AG04449 (cell line): ENCODE results near the gene TMEM174.

Source experiments
- CTCF ChIA-PET: fragments of 350-600 bp; formaldehyde crosslinking; extraction: SDS; loops from one replicate; lab custom pipeline; 2021; ENCODE audit warnings: antibody characterized with exemption; lab: Yijun Ruan, JAX
- POLR2A ChIA-PET: fragments of 400-600, 350-600 bp; formaldehyde crosslinking; extraction: SDS; loops from one replicate; lab custom pipeline; 2020; ENCODE audit warnings: antibody characterized with exemption, inconsistent platforms; lab: Yijun Ruan, JAX
- DNase-seq: peaks from one replicate; pipeline ENCODE4 v3.0.0-alpha.2; 2010; ENCODE audit warnings: low read depth, low spot score
- H3K4me3 ChIP-seq: 2 replicates; pipeline ENCODE4 v1.5.1; 2011; ENCODE audit warnings: low read depth, mild to moderate bottlenecking, control low read depth, low read length
- TF ChIP-seq, protein P1 (sequence below): IDR thresholded peaks from one replicate; pipeline ENCODE4 v1.5.1; 2011; ENCODE audit warnings: mild to moderate bottlenecking, moderate library complexity, low read length, control low read depth, inconsistent platforms; ENCODE audit not compliant: insufficient read depth; ENCODE audit errors: missing control alignments

TMEM174 gene

DNA sequence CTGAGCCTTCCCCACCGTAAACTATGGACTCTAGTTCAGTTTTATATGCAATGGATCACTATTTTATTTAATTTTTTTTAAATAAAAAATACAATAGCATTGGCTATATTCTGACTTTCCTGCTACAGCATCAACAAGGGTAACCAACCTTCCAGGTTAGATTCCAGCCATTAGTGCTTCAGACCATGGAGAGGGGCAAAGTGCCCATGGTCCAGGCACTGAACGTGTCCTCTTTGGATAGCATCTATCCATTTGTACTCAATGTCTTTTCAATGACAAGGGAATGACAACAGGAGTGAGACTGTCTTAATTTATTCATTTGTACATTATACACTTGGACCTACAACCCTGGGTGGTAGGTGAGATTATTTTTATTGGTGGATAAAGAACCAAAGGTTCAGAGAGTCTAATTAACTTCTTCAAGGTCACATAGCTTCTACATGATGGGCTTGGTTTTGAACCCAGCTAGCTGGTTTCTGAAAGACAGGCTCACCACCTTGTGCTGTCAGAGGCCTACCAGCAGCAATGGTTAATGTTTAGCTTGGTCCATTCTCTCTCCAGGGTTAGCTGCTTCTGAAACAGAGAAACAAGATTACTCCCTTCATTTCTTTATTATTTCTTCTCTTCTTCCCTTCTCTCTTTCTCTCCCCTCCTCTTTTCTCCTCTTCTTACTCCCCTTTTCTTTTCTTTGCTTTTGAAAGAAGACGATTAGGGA lies 41.1 kb upstream of the TMEM174 start:
- TF ChIP-seq, protein P1, sequence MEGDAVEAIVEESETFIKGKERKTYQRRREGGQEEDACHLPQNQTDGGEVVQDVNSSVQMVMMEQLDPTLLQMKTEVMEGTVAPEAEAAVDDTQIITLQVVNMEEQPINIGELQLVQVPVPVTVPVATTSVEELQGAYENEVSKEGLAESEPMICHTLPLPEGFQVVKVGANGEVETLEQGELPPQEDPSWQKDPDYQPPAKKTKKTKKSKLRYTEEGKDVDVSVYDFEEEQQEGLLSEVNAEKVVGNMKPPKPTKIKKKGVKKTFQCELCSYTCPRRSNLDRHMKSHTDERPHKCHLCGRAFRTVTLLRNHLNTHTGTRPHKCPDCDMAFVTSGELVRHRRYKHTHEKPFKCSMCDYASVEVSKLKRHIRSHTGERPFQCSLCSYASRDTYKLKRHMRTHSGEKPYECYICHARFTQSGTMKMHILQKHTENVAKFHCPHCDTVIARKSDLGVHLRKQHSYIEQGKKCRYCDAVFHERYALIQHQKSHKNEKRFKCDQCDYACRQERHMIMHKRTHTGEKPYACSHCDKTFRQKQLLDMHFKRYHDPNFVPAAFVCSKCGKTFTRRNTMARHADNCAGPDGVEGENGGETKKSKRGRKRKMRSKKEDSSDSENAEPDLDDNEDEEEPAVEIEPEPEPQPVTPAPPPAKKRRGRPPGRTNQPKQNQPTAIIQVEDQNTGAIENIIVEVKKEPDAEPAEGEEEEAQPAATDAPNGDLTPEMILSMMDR: no peak
- POLR2A ChIA-PET: no interaction called here
- no peak overlapping the region for H3K4me3 ChIP-seq
- DNase-seq: no peak
- CTCF ChIA-PET: interaction anchor here (0.8 to 6.3 kb wide), 6 partner anchors 9 to 85 kb away, joined by 3 to 59 read pairs (median 9); partner anchors contain the start of gene TMEM171

DNA sequence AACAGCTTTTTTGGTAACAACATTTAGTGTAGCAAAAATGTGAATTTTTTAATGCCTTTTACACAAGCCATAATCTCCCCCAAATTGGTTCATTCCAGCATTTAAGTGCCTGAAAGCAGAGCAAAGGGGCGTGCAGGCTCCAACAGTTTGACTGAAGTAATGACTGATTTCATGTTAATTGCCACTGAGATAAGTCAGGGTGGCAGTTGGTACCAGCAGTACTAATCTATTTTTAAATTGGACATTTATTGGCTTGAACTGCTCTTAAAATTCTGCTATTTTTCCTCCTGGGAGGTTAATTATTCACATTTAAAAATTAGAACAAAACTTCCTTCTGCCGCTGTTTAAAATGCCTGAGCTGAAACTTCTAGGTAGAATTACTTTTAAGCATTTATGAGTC lies 40.2 kb upstream of the TMEM174 start:
- no peak overlapping the region for H3K4me3 ChIP-seq
- ChIA-PET CTCF (interaction anchor here (1.1 to 6.3 kb wide), 7 partner anchors 10 to 404 kb away, joined by 3 to 59 read pairs (median 5); partner anchors contain the start of gene TMEM171), POLR2A (interaction anchor here (1.1 kb wide), 1 partner anchor 10 kb away, joined by 4 read pairs; no protein-coding TSS in a partner anchor)
- TF ChIP-seq, protein P1: no peak
- DNase-seq: no peak

DNA sequence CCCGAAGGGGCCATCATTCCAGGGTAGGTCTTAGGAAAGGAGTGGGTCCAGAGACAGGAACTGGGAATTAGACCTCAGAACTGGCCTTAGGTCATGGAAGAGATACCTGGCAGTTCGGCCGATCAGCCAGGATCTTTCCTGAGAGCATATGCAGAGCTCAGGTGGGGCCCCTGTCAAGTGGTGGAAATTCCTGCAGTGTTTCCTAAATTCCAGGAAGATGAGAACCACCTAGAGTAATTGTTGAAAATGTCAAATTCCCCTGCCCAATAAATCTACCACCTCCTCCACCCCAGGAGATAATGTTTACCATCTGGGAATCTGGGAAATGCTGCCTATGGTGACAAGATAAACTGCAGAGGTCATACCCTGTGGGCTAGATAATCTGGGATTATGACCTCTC lies 38.0 kb upstream of the TMEM174 start:
- TF ChIP-seq, protein P1: no peak
- no peak overlapping the region for H3K4me3 ChIP-seq
- DNase-seq: no peak
- ChIA-PET CTCF (interaction anchor here (0.6 to 6.3 kb wide), 16 partner anchors 8 to 402 kb away, joined by 3 to 59 read pairs (median 5); partner anchors contain the start of gene TMEM171), POLR2A (no interaction called here)

DNA sequence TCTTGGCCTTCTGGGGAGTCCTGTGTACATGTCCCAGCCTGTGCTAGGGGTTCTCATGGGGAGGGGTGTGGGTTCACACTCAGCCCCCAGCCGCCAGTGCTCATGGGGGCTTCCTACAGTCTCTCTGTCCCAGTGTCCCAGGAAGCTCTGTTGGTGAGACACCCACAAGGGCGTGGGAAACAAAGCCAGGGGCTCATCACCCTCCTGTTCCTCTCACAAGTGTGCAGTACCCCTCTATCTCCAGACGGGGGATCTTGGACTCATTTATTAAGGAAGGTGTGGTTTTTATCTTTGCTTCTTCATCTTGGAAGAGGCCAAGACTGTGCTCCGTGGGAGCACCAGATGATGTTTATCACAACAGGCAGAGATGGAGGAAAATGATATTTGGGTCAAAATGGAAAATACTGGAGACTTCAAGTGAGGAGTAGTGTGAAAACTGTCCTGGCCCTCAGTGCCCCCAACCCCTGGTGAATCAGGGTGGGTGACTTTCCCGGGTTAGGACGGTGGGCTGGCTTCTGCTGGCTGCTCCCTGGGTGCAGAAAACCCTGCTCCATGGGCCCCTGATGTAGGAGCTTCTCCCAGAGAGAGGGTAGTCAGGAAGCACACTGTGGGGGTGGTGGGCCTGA lies 37.5 kb upstream of the TMEM174 start:
- H3K4me3 ChIP-seq: no peak overlapping the region
- POLR2A ChIA-PET: no interaction called here
- TF ChIP-seq, protein P1: peak; percentile 54
- DNase-seq: no peak
- CTCF ChIA-PET: interaction anchor here (0.6 to 6.3 kb wide), 17 partner anchors 8 to 401 kb away, joined by 3 to 59 read pairs (median 5); partner anchors contain the start of gene TMEM171

DNA sequence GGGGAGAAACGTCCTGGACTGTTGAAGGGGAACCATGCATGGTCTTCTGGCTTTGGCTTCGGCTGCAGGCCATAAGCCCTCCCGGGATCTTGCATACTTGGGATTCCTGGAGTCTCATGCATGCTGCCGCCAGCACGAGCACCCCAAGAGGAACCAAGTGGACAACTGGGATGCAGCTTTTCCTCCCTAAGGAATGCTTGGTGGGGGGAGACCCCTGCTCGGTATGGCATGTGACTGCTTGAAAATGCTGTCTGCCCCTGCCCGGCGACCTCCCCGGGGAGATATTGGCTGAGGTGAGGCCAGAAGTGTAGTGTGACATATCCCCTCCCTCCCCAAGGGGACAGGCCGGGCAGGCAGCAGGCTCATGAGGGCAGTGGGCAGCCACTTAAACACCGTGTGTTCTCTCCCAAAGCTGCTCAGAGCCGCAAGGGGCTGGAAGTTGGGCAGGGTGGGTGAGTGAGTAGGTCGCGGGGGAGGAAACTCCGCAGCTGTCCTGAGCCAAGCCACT lies 36.9 kb upstream of the TMEM174 start:
- POLR2A ChIA-PET: no interaction called here
- H3K4me3 ChIP-seq: no peak overlapping the region
- CTCF ChIA-PET: interaction anchor here (1.2 to 6.3 kb wide), 13 partner anchors 8 to 401 kb away, joined by 3 to 59 read pairs (median 5); partner anchors contain the start of gene TMEM171
- TF ChIP-seq, protein P1: no peak
- DNase-seq: no peak
